ENCODE measurements around the gene SENP6. TPM values are rescaled to one million over a fixed set of nuclear protein-coding genes. Genes with fewer than 3 reads are reported as not detected.
"Not testable (repeated sequence)": the region's sequence is repeated elsewhere in the genome, so short reads cannot be mapped to it uniquely, and the experiment has no call there.

SENP6 gene
- total RNA-seq, 2 donors from 2014 or later, result 99.4 to 99.7 TPM

GRCh38 chr6:75633045-75633444 lies 31.4 kb downstream of the SENP6 start:
- no peak overlapping the region for H3K27ac Mint-ChIP-seq
- H3K4me1 Mint-ChIP-seq (ENCODE audit: low read depth), result peaks cover 6% of the 10 kb centered on the region
- no peaks in the 10 kb centered on the region for H3K27me3 Mint-ChIP-seq (ENCODE audit: low read depth)
- DNase-seq, result no peak
- H3K36me3 Mint-ChIP-seq (ENCODE audit: insufficient read depth in 2 of 2), result peaks cover 0 to 18% of the 10 kb centered on the region in 2 donors
- H3K4me3 Mint-ChIP-seq, result no peak overlapping the region
- no peak for ATAC-seq (replicated peaks in 1 of 2)
- no peaks in the 10 kb centered on the region for H3K9me3 Mint-ChIP-seq

GRCh38 chr6:75642311-75642710 lies 40.6 kb downstream of the SENP6 start:
- H3K4me1 Mint-ChIP-seq (ENCODE audit: low read depth), result peaks cover 4% of the 10 kb centered on the region
- no peaks in the 10 kb centered on the region for H3K9me3 Mint-ChIP-seq
- no peaks in the 10 kb centered on the region for H3K27me3 Mint-ChIP-seq (ENCODE audit: low read depth)
- H3K4me3 Mint-ChIP-seq, result no peak overlapping the region
- H3K36me3 Mint-ChIP-seq (ENCODE audit: insufficient read depth in 2 of 2), result peaks cover 4 to 16% of the 10 kb centered on the region in 2 donors
- H3K27ac Mint-ChIP-seq, result peak overlapping the region; percentile 35
- no peak for DNase-seq
- no peak for ATAC-seq (replicated peaks in 1 of 2)

GRCh38 chr6:75643173-75643572 lies 41.5 kb downstream of the SENP6 start:
- peaks cover 4% of the 10 kb centered on the region for H3K4me1 Mint-ChIP-seq (ENCODE audit: low read depth)

GRCh38 chr6:75656479-75656878 lies 54.8 kb downstream of the SENP6 start:
- DNase-seq (no peak), ATAC-seq (replicated peaks in 1 of 2) (no peak)
- Mint-ChIP-seq H3K27ac (peak overlapping the region; percentile 71), H3K4me3 (no peak overlapping the region), H3K9me3 (no peaks in the 10 kb centered on the region), H3K27me3 (ENCODE audit: low read depth) (no peaks in the 10 kb centered on the region), H3K4me1 (ENCODE audit: low read depth) (peaks cover 11% of the 10 kb centered on the region), H3K36me3 (ENCODE audit: insufficient read depth in 2 of 2) (peaks cover 0 to 33% of the 10 kb centered on the region in 2 donors)

More at GRCh38 chr6:75643173-75643572, 41.5 kb downstream of the SENP6 start:
- H3K27ac Mint-ChIP-seq, result no peak overlapping the region
- peaks cover 4 to 16% of the 10 kb centered on the region in 2 donors for H3K36me3 Mint-ChIP-seq (ENCODE audit: insufficient read depth in 2 of 2)
- H3K9me3 Mint-ChIP-seq, result no peaks in the 10 kb centered on the region
- DNase-seq (no peak), ATAC-seq (replicated peaks in 1 of 2) (no peak)
- H3K27me3 Mint-ChIP-seq (ENCODE audit: low read depth), result no peaks in the 10 kb centered on the region
- no peak overlapping the region for H3K4me3 Mint-ChIP-seq

GRCh38 chr6:75657327-75657726 lies 55.6 kb downstream of the SENP6 start:
- Mint-ChIP-seq H3K27me3 (ENCODE audit: low read depth) (no peaks in the 10 kb centered on the region), H3K9me3 (no peaks in the 10 kb centered on the region), H3K27ac (no peak overlapping the region), H3K4me3 (no peak overlapping the region), H3K36me3 (ENCODE audit: insufficient read depth in 2 of 2) (peaks cover 0 to 35% of the 10 kb centered on the region in 2 donors), H3K4me1 (ENCODE audit: low read depth) (peaks cover 11% of the 10 kb centered on the region)
- no peak for ATAC-seq (replicated peaks in 1 of 2)
- no peak for DNase-seq

- Mint-ChIP-seq H3K27me3 (ENCODE audit: low read depth) (no peaks in the 10 kb centered on the region), H3K36me3 (ENCODE audit: insufficient read depth in 2 of 2) (peaks cover 2 to 24% of the 10 kb centered on the region in 2 donors), H3K4me1 (ENCODE audit: low read depth) (no peaks in the 10 kb centered on the region), H3K27ac (no peak overlapping the region), H3K4me3 (no peak overlapping the region), H3K9me3 (no peaks in the 10 kb centered on the region)
- DNase-seq, result no peak
- no peak for ATAC-seq (replicated peaks in 1 of 2)
Measured at GRCh38 chr6:75666592-75666991, 64.9 kb downstream of the SENP6 start.

GRCh38 chr6:75673884-75674283 lies 72.2 kb downstream of the SENP6 start:
- Mint-ChIP-seq H3K36me3 (ENCODE audit: insufficient read depth in 2 of 2) (peaks cover 2 to 28% of the 10 kb centered on the region in 2 donors), H3K4me3 (no peak overlapping the region), H3K9me3 (no peaks in the 10 kb centered on the region), H3K27me3 (ENCODE audit: low read depth) (no peaks in the 10 kb centered on the region), H3K4me1 (ENCODE audit: low read depth) (no peaks in the 10 kb centered on the region), H3K27ac (no peak overlapping the region)
- ATAC-seq (replicated peaks in 1 of 2) (no peak), DNase-seq (no peak)

GRCh38 chr6:75676377-75676776 lies 74.7 kb downstream of the SENP6 start:
- no peak overlapping the region for H3K27ac Mint-ChIP-seq
- H3K36me3 Mint-ChIP-seq (ENCODE audit: insufficient read depth in 2 of 2), result peaks cover 19 to 50% of the 10 kb centered on the region in 2 donors
- no peaks in the 10 kb centered on the region for H3K27me3 Mint-ChIP-seq (ENCODE audit: low read depth)
- ATAC-seq (replicated peaks in 1 of 2), result no peak
- DNase-seq, result no peak
- H3K4me3 Mint-ChIP-seq, result no peak overlapping the region
- H3K4me1 Mint-ChIP-seq (ENCODE audit: low read depth), result no peaks in the 10 kb centered on the region
- peaks cover 5 to 6% of the 10 kb centered on the region in 2 donors for H3K9me3 Mint-ChIP-seq

GRCh38 chr6:75682548-75682947 lies 80.9 kb downstream of the SENP6 start:
- Mint-ChIP-seq H3K36me3 (ENCODE audit: insufficient read depth in 2 of 2) (peaks cover 56 to 80% of the 10 kb centered on the region in 2 donors), H3K9me3 (peaks cover 9 to 18% of the 10 kb centered on the region in 2 donors)
- H3K27me3 Mint-ChIP-seq (ENCODE audit: low read depth); H3K4me1 Mint-ChIP-seq (ENCODE audit: low read depth); ATAC-seq (replicated peaks in 1 of 2); H3K27ac Mint-ChIP-seq; DNase-seq; H3K4me3 Mint-ChIP-seq: not testable (repeated sequence)

- peaks cover 56 to 76% of the 10 kb centered on the region in 2 donors for H3K36me3 Mint-ChIP-seq (ENCODE audit: insufficient read depth in 2 of 2)
- H3K27ac Mint-ChIP-seq; H3K4me3 Mint-ChIP-seq; H3K4me1 Mint-ChIP-seq (ENCODE audit: low read depth); H3K27me3 Mint-ChIP-seq (ENCODE audit: low read depth); ATAC-seq (replicated peaks in 1 of 2); DNase-seq: not testable (repeated sequence)
- peaks cover 9 to 18% of the 10 kb centered on the region in 2 donors for H3K9me3 Mint-ChIP-seq
Measured at GRCh38 chr6:75683005-75683404, 81.3 kb downstream of the SENP6 start.

- H3K4me3 Mint-ChIP-seq; H3K4me1 Mint-ChIP-seq (ENCODE audit: low read depth); ATAC-seq (replicated peaks in 1 of 2); H3K27me3 Mint-ChIP-seq (ENCODE audit: low read depth); H3K9me3 Mint-ChIP-seq; DNase-seq: not testable (repeated sequence)
- Mint-ChIP-seq H3K27ac (peak overlapping the region; percentile 57), H3K36me3 (ENCODE audit: insufficient read depth in 2 of 2) (peaks cover 30 to 38% of the 10 kb centered on the region in 2 donors)
Measured at GRCh38 chr6:75687535-75687934, 85.9 kb downstream of the SENP6 start.

GRCh38 chr6:75687937-75688336 lies 86.3 kb downstream of the SENP6 start:
- H3K36me3 Mint-ChIP-seq (ENCODE audit: insufficient read depth in 2 of 2), result peaks cover 28 to 35% of the 10 kb centered on the region in 2 donors
- not testable (repeated sequence) for H3K4me3 Mint-ChIP-seq; ATAC-seq (replicated peaks in 1 of 2)

GRCh38 chr6:75689576-75689975 lies 87.9 kb downstream of the SENP6 start:
- H3K4me1 Mint-ChIP-seq (ENCODE audit: low read depth), result no peaks in the 10 kb centered on the region
- no peak overlapping the region for H3K27ac Mint-ChIP-seq
- no peaks in the 10 kb centered on the region for H3K27me3 Mint-ChIP-seq (ENCODE audit: low read depth)
- DNase-seq, result no peak
- no peak overlapping the region for H3K4me3 Mint-ChIP-seq
- H3K36me3 Mint-ChIP-seq (ENCODE audit: insufficient read depth in 2 of 2), result peaks cover 19 to 24% of the 10 kb centered on the region in 2 donors
- peaks cover 0 to 1% of the 10 kb centered on the region in 2 donors for H3K9me3 Mint-ChIP-seq
- ATAC-seq (replicated peaks in 1 of 2), result no peak

More at GRCh38 chr6:75687937-75688336, 86.3 kb downstream of the SENP6 start:
- H3K27me3 Mint-ChIP-seq (ENCODE audit: low read depth); H3K4me1 Mint-ChIP-seq (ENCODE audit: low read depth); DNase-seq; H3K27ac Mint-ChIP-seq; H3K9me3 Mint-ChIP-seq: not testable (repeated sequence)

- H3K27ac Mint-ChIP-seq, result no peak overlapping the region
- H3K4me1 Mint-ChIP-seq (ENCODE audit: low read depth), result no peaks in the 10 kb centered on the region
- ATAC-seq (replicated peaks in 1 of 2), result no peak
- H3K4me3 Mint-ChIP-seq, result no peak overlapping the region
- no peaks in the 10 kb centered on the region for H3K27me3 Mint-ChIP-seq (ENCODE audit: low read depth)
- H3K36me3 Mint-ChIP-seq (ENCODE audit: insufficient read depth in 2 of 2), result peaks cover 13 to 18% of the 10 kb centered on the region in 2 donors
- peaks cover 0 to 1% of the 10 kb centered on the region in 2 donors for H3K9me3 Mint-ChIP-seq
- no peak for DNase-seq
Measured at GRCh38 chr6:75691012-75691411, 89.3 kb downstream of the SENP6 start.
